HCT116 (cell line): ENCODE data around the gene ARL6IP1.
"Not testable (repeated sequence)": the region's sequence is repeated elsewhere in the genome, so short reads cannot be mapped to it uniquely, and the experiment has no call there.

Source experiments
- ATF3 ChIP-seq: IDR thresholded peaks from 2 replicates; pipeline ENCODE4 v1.6.1; 2012
- CBX3 ChIP-seq: IDR thresholded peaks from 2 replicates; pipeline ENCODE4 v1.6.1; 2012; ENCODE audit warnings: low read depth
- CEBPB ChIP-seq: IDR thresholded peaks from 2 replicates; pipeline ENCODE4 v1.6.1; 2012; ENCODE audit warnings: low read depth
- CTCF ChIP-seq, 3 experiments: fragments of 200-600 bp in 1 of 3; sonication (generic) in 1 of 3; IDR thresholded peaks in 2 of 3; conservative IDR thresholded peaks in 1 of 3; 2 replicates each; pipeline ENCODE4 v1.5.1; 2012 to 2017; ENCODE audit warnings: low read depth in 2 of 3, low read length in 2 of 3, antibody characterized with exemption in 1 of 3, borderline replicate concordance in 1 of 3, control low read depth in 1 of 3, mild to moderate bottlenecking in 1 of 3, mixed read lengths in 1 of 3, mixed run types in 1 of 3, moderate library complexity in 1 of 3; ENCODE audit not compliant: insufficient read depth in 1 of 3
- ELF1 ChIP-seq: IDR thresholded peaks from 2 replicates; pipeline ENCODE4 v1.6.1; 2012; ENCODE audit warnings: low read depth, borderline replicate concordance
- EZH2 ChIP-seq: fragments of 200-600 bp; sonication (generic); IDR thresholded peaks from 2 replicates; pipeline ENCODE4 v1.6.1; 2017; ENCODE audit warnings: antibody characterized with exemption, mixed run types
- POLR2A ChIP-seq: IDR thresholded peaks from 2 replicates; pipeline ENCODE4 v1.7.0; 2011; ENCODE audit warnings: borderline replicate concordance; ENCODE audit not compliant: insufficient read depth, insufficient read length; ENCODE audit errors: extremely low read depth
- POLR2AphosphoS5 ChIP-seq: IDR thresholded peaks from 2 replicates; pipeline ENCODE4 v1.6.1; 2011; ENCODE audit warnings: mild to moderate bottlenecking, low read depth, low read length, moderate library complexity
- RAD21 ChIP-seq: IDR thresholded peaks from 2 replicates; pipeline ENCODE4 v1.6.1; 2012; ENCODE audit warnings: low read depth, mild to moderate bottlenecking
- REST ChIP-seq: IDR thresholded peaks from 2 replicates; pipeline ENCODE4 v1.6.1; 2012; ENCODE audit warnings: low read depth
- SRF ChIP-seq: IDR thresholded peaks from 2 replicates; pipeline ENCODE4 v1.6.1; 2012; ENCODE audit warnings: low read depth
- YY1 ChIP-seq: IDR thresholded peaks from 2 replicates; pipeline ENCODE4 v1.6.1; 2011; ENCODE audit warnings: low read length, low read depth, moderate library complexity, mild to moderate bottlenecking; ENCODE audit not compliant: insufficient replicate concordance; ENCODE audit errors: extremely low read depth
- ZBTB33 ChIP-seq: IDR thresholded peaks from 2 replicates; pipeline ENCODE4 v1.6.1; 2011; ENCODE audit warnings: mild to moderate bottlenecking, low read length, moderate library complexity; ENCODE audit not compliant: insufficient replicate concordance; ENCODE audit errors: extremely low read depth
- ZFX ChIP-seq: fragments of 450-650 bp; IDR thresholded peaks from 2 replicates; pipeline ENCODE4 v1.6.1; 2017

GRCh38 chr16:18770336-18770962 is 30.9 kb downstream of the ARL6IP1 start:
- not testable (repeated sequence) for TF ChIP-seq REST; CTCF (IDR thresholded peaks at IDR 0.05 in 2 of 3, conservative IDR thresholded peaks at IDR 0.05 in 1 of 3; ENCODE audit: borderline replicate concordance in 1 of 3, insufficient read depth in 1 of 3, low read depth in 2 of 3, low read length in 2 of 3); POLR2AphosphoS5; CEBPB; ZFX; EZH2; POLR2A; SRF; ZBTB33; RAD21; ELF1; CBX3; YY1; ATF3
